Fibroblast of peridontal ligament (primary cell): ENCODE measurements around the gene SLC6A3.
"Not testable (repeated sequence)": the region's sequence is repeated elsewhere in the genome, so short reads cannot be mapped to it uniquely, and the experiment has no call there.

ENCODE experiments used
- DNase-seq: peaks from one replicate; pipeline ENCODE4 v3.0.0-alpha.2; 2010; ENCODE audit errors: extremely low read depth

SLC6A3 gene

DNA sequence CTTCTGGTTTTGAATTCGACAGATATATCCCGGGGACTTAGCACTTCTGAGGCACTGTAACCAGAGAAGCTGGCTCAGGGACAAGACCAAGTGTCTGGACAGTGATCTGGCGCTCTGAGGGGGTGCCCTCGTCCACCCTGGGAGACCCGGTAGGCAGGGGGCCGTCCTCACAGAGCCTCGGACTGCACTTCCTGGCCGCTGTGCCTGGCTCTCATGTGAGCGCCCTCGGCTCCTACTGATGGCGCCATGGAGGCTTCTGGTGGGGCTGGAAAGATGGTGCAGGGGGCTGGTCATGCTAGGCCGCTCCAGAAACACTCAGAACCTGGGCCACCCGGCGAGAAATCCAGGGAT lies 18.8 kb upstream of the SLC6A3 start:
- no peak for DNase-seq

DNA sequence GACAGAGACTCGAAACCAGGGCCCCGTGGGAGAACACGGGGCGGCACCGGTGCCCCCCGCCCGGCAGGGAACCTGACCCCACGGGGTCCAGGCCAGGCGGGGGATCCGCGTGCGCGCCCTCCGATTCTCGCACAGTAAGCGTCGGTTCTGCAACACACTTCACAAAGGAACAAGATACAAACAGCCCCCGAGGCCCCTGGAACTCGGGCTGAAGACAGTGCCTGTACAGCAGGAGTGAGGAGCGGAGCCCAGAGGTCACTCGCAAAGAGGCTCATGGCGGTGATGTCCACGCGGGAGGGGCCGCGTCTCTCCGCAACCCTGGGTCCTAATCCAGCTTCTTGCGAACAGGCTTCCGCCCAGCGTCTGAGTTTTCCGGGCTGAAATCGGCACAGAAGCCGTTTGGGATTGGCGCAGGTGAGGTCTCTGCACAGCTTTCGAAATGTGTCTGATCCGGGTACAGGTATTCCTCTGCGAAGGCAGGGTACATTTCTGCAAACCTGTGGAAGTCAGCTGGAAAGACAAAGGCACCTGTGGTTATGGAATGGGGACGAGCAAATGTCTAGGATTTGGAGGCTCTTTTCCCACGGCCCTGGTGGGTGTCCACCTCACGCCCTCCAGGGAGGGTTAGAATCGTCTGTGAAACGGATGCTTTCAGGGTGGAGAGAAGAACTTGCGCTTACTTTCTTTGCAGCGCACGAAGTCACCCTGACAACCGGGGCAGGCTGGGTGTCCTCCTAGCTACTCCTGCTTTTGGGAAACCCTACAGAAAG lies 18.3 kb upstream of the SLC6A3 start:
- DNase-seq: no peak

- DNase-seq: no peak
Measured at GRCh38 chr5:1462358-1462757, 17.1 kb upstream of the SLC6A3 start.

GRCh38 chr5:1461396-1461795 lies 16.2 kb upstream of the SLC6A3 start:
- no peak for DNase-seq

GRCh38 chr5:1460054-1460682 lies 14.9 kb upstream of the SLC6A3 start:
- DNase-seq: no peak

GRCh38 chr5:1459435-1459834 lies 14.2 kb upstream of the SLC6A3 start:
- not testable (repeated sequence) for DNase-seq

DNA sequence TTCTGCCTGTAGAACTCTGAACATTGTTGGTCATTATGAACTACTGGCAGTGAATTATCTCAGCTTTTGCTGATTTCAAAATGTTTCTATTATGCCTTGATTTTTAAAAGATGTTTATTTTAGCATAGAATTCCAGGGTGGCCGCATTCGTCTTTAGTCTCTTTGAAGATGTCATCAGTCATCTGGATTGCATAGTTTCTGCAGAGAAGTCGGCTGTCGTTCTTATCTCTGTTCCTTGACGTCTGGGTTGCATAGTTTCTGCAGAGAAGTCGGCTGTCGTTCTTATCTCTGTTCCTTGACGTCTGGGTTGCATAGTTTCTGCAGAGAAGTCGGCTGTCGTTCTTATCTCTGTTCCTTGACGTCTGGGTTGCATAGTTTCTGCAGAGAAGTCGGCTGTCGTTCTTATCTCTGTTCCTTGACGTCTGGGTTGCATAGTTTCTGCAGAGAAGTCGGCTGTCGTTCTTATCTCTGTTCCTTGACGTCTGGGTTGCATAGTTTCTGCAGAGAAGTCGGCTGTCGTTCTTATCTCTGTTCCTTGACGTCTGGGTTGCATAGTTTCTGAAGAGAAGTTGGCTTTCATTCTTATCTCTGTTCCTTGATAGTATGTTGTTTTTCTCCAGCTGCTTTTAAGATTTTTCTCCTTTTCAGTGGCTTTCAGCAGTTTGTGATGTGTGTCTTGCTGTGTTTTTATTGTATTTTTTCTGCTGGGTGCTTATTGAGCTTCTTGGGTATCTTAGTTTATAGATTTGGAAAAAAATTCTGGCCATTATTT lies 11.1 kb upstream of the SLC6A3 start:
- DNase-seq: not testable (repeated sequence)

DNA sequence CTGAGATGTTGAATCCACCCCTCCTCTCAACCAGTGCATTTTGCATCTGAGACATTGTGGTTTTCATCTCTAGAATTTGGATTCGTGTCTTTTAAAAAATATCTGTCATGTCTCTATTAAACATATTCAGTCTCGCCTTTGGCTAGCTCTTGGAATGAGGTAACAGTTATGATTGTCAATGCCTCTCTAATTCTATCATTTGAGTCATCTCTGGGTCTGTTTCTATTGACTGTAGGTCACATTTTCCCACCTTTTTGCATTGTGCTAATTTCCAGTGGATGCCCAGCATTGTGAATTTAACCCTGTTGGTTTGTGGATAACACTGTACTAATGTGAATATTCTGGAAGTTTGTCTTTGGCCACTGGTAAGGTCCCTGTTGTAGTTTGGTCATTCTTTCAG lies 8.4 kb upstream of the SLC6A3 start:
- no peak for DNase-seq

DNA sequence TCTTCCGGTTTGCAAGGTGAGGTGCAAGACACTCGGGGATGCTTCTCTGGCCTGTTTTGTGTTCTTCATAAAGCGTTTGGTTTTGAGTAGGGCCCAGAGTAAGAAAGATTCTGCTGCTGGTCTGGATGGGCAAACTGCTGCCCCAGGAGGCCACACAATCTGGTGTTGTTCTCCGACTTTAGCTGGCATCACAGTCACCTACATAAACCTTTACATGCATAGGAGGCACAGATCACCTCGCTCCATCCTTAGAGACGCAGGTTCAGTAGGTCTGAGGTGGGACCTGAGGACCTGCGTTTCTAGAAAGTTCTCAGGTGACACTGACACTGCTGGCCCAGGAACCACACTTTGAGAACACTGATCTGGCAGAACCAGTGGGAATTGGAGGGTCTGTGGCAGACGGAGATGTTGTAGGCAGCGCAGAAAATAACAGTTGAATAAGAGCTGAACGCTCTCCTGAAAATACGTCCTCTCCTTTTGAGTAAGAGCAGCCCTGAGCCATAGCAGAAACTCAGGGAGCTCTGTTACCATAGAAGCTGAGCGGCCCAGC lies 3.9 kb upstream of the SLC6A3 start:
- DNase-seq: no peak

DNA sequence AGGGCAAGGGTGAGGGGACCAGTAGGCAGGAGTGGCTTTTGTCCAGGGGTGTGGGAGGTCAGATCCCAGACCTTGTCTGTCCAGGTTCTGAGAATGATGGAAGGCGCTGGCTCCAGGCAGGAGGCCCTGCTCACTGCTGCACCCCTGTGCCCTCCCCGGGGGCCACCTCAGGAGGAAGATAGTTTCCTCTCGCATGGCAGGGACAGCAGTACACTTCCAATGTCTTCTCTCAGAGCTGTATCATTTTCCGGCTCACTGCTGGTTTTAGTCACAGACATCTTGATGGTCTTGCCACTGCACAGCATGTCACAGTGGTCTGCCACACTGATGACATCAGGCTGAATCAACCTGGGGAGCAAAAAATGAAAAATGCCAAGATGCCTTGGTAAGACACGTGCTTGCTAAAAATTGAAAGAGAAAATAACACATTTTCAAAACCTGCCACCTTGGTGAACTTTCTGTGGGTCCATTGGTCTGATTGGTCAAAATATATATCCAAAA lies 3.3 kb upstream of the SLC6A3 start:
- no peak for DNase-seq

DNA sequence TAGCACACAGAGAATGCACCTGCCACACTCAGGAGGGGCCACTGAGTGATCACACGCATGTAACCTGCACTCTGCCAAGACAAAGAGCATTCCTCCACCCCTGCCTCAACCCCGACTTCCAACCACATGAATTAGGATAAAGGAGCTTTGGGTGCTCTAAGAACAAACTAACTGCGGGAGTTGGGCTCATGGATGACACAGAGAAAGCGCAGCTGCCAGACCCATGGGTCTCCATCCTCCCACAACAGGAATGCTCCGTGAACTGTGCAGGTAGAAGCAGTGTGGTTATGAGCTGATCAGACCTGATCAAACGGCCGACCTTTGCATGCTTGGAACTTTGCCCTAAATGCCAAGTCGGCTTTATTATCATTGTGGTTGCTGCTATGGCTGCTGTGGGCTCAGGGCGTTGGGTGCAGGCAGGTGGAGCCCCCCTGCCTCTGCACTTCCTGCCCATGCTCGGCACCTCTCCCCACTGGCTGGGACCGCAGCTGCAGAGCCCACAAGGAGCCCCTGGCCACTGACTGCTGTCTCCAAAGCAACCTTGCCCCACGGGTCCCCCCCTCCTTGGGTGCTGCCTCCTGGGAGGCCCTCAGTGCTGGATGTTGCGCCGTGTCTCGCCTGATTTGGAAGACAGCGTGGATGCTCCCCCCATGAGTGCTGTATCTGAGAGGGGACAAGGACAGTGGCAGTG lies 2.6 kb upstream of the SLC6A3 start:
- DNase-seq: no peak

- no peak for DNase-seq
Measured at GRCh38 chr5:1446602-1447343, 1.5 kb upstream of the SLC6A3 start.

DNA sequence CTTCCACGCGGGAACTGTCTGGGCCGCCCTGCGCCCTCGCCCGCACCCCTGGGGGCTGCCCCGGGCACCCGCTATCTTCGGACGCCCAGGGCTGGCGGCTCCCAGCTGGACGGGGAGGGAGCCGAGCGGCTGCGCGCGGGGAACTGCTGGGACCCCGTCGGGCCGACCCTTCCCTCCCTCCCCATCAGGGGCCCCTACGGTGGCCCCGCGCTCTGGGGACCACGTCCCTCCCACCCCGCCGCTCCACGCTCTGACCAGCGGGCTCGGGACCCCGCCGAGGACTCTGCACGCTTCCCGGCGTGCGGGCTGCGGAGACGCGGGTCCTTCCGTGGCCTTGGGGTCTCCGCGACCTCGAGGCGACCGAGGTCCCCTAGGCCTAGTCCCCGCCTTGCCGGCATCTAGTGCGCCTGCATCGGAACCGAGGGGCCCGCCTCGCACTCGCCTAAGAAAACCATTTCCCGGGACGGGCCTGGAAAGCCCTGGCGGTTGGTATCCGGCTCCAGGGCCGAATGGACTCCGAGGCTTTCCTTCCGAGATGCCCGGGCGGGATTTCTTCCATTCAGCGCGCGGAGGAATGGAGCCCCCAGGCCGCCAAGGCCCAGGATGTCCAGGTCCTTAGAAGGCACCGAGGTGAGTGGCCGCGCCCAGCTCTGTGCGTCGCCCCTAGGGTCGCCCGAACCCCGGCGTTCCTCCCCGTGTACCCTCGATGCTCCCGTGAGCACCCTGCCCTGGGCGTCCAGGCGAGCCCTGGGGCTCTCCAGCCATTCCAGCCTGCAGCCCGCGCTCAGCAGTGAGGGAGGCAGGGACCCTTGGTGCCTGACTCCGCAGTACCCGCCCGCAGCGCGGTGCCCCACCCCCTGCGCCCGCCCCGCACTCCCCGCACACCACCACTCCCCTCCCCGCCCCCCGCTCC lies 705 bp upstream of the SLC6A3 start:
- DNase-seq: no peak

DNA sequence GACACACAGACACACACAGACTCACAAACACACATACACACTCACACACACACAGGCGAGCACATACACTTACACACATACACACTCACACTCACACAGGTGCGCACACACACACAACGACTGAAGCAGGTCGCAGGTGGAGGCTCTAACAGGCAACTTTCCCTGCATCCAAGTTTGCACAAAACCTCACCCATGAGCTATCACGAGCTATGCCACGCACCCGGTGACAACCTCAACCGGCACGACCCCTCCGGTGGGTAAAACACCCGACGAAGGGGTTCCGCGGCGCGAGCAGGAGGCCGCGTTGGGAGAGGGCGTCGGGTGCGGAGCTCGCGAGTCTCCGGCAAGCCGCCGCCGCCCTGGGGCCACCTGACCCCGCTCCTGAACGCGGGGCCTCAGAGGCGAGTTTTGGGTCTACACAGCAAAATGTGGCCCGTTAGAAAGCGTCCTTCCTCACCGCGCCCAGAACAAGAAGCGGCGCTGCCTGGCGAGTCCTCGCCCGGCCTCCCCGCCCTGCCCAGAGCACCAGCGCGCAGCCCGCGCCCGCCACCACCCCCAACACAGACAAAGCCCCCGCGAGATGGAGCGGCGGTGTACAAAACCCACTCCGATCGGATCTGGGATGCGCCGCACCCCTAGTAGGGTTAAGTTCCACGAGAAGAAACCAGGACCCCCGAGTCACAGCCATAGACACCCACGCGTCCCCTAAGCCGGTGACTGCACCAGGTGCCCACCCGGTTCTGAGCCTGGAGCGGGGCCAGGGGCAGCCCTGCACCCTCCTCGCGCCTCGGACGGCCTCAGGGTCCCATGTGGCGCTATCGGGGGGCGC lies 665 bp downstream of the SLC6A3 start:
- DNase-seq: no peak

- no peak for DNase-seq
Measured at GRCh38 chr5:1443991-1444360, 1.3 kb downstream of the SLC6A3 start.

DNA sequence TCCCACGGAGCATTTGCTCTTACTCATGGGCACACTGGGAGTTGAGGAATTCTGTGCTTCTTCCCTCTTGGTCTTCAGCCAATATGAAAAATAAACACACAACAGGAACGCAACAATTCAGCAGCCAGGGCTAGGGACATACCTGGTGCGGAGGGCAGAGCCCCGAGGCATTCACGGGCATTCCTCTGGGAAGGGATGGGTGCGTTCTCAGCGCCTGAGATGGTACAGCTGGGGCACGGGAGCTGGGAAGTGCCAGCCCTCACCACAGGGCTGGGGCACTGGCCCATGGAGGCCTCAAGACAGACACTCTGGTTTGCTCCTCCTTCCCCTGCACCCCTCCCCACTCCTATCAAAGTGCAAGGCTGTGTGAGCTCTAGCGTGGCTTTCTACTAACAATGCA lies 2.1 kb downstream of the SLC6A3 start:
- no peak for DNase-seq

DNA sequence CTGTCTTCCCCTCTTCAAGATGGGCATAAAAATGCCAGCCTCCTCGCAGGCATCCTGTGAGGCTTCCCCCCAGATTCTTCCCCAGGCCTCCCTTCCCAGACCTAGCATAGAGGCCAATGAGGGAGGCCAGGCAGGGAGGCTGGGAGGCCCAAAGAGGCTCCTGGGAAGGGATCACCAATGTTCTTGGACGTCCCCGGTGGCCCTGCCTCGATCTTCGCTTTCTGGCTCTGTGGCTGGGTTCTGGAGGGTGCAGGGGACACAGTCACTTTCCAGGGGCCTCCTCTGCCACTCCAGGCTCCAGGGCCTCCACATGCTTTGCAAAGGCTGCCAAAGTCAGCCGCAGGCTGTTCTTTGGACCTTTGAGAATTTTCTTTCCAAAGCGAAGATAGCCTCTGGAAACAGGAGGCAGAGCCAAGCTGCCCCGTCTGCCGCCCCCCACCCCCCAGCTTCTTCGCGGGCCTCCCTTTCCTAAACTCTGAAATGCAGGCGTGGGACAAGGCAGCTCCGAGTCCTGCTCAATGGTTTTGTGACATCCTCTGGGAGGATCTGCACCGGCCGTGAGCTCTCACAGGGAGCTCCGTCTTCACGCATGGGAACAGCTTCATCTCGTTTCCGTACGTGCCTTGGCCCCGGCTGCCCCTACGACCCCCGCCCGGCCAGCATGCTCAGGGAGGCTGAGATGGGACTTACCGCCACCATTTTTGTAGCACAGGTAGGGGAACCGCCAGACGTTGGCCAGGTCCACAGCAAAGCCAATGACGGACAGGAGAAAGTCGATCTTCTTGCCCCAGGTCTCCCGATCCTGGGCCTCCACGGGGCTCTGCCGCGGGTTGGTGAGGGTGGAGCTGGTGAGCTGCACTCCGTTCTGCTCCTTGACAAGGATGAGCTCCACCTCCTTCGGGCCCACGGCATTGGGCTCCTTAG lies 2.8 kb downstream of the SLC6A3 start:
- no peak for DNase-seq
